ENCODE data around the gene VPS8.

Gene VPS8, protein sequence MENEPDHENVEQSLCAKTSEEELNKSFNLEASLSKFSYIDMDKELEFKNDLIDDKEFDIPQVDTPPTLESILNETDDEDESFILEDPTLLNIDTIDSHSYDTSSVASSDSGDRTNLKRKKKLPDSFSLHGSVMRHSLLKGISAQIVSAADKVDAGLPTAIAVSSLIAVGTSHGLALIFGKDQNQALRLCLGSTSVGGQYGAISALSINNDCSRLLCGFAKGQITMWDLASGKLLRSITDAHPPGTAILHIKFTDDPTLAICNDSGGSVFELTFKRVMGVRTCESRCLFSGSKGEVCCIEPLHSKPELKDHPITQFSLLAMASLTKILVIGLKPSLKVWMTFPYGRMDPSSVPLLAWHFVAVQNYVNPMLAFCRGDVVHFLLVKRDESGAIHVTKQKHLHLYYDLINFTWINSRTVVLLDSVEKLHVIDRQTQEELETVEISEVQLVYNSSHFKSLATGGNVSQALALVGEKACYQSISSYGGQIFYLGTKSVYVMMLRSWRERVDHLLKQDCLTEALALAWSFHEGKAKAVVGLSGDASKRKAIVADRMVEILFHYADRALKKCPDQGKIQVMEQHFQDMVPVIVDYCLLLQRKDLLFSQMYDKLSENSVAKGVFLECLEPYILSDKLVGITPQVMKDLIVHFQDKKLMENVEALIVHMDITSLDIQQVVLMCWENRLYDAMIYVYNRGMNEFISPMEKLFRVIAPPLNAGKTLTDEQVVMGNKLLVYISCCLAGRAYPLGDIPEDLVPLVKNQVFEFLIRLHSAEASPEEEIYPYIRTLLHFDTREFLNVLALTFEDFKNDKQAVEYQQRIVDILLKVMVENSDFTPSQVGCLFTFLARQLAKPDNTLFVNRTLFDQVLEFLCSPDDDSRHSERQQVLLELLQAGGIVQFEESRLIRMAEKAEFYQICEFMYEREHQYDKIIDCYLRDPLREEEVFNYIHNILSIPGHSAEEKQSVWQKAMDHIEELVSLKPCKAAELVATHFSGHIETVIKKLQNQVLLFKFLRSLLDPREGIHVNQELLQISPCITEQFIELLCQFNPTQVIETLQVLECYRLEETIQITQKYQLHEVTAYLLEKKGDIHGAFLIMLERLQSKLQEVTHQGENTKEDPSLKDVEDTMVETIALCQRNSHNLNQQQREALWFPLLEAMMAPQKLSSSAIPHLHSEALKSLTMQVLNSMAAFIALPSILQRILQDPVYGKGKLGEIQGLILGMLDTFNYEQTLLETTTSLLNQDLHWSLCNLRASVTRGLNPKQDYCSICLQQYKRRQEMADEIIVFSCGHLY (N-terminal part only)

GRCh38 chr3:184811999-184812661, at the start of gene VPS8:
Gene VPS8 (plus strand): TSS chr3:184812166. CDS start chr3:184824633, 12,467 bp downstream.
- TF ChIP-seq, protein P1, sequence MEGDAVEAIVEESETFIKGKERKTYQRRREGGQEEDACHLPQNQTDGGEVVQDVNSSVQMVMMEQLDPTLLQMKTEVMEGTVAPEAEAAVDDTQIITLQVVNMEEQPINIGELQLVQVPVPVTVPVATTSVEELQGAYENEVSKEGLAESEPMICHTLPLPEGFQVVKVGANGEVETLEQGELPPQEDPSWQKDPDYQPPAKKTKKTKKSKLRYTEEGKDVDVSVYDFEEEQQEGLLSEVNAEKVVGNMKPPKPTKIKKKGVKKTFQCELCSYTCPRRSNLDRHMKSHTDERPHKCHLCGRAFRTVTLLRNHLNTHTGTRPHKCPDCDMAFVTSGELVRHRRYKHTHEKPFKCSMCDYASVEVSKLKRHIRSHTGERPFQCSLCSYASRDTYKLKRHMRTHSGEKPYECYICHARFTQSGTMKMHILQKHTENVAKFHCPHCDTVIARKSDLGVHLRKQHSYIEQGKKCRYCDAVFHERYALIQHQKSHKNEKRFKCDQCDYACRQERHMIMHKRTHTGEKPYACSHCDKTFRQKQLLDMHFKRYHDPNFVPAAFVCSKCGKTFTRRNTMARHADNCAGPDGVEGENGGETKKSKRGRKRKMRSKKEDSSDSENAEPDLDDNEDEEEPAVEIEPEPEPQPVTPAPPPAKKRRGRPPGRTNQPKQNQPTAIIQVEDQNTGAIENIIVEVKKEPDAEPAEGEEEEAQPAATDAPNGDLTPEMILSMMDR (conservative IDR thresholded peaks at IDR 0.05; ENCODE audit: low read depth, low read length), result peak; percentile 71

GRCh38 chr3:184764191-184764590, 47.8 kb upstream of the VPS8 start:
- no peak for DNase-seq (ENCODE audit: low read depth)
- H3K4me3 ChIP-seq (ENCODE audit: low read depth, low read length), result no peak overlapping the region
- TF ChIP-seq, protein P1 (conservative IDR thresholded peaks at IDR 0.05; ENCODE audit: low read depth, low read length), result no peak

More at GRCh38 chr3:184811999-184812661, at the start of gene VPS8:
- DNase-seq (ENCODE audit: low read depth), result peak; percentile 98
- H3K4me3 ChIP-seq (ENCODE audit: low read depth, low read length), result peak within 1 kb of the TSS; percentile 90

- DNase-seq (ENCODE audit: low read depth), result no peak
- H3K4me3 ChIP-seq (ENCODE audit: low read depth, low read length), result no peak overlapping the region
- TF ChIP-seq, protein P1 (conservative IDR thresholded peaks at IDR 0.05; ENCODE audit: low read depth, low read length), result no peak
Observed at GRCh38 chr3:184765047-184765729, 46.8 kb upstream of the VPS8 start.

DNA sequence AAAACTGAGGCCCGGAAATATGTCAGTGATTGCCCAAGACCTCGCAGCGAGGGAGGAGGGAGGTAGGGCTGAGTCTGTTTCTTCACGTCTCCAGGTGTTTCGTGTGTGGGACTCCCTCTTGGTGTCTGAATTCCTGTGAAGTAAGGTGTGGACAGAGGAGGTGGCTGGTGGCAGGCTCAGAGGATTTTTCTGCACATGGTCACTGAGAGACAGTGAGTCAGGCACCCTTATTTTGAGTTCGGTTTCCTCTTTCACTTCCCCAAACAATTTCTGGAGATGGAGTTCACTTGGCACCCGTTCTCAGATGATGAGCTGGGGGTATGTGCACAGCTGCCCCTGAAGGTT, 46.3 kb upstream of the VPS8 start:
- no peak overlapping the region for H3K4me3 ChIP-seq (ENCODE audit: low read depth, low read length)
- DNase-seq (ENCODE audit: low read depth), result no peak
- TF ChIP-seq, protein P1 (conservative IDR thresholded peaks at IDR 0.05; ENCODE audit: low read depth, low read length), result no peak

GRCh38 chr3:184766555-184767261, 45.3 kb upstream of the VPS8 start:
- TF ChIP-seq, protein P1 (conservative IDR thresholded peaks at IDR 0.05; ENCODE audit: low read depth, low read length), result no peak

More at GRCh38 chr3:184766555-184767261, 45.3 kb upstream of the VPS8 start:
- H3K4me3 ChIP-seq (ENCODE audit: low read depth, low read length), result no peak overlapping the region
- peak; percentile 45 for DNase-seq (ENCODE audit: low read depth)

Data from choroid plexus epithelial cell (primary cell).